Left renal cortex interstitium (tissue), 4 donors: ENCODE data around the gene TOB2. TPM values are rescaled to one million over a fixed set of nuclear protein-coding genes. Genes with fewer than 3 reads are reported as not detected.

ENCODE experiments used
- DNase-seq, 4 donors: peaks; one replicate each; pipeline ENCODE4 v3.0.0-alpha.2; 2013; ENCODE audit warnings: low read depth in 4 of 4, low spot score in 2 of 4, missing footprints in 1 of 4
- polyA plus RNA-seq, 4 donors: library from polyadenylated mRNA; unstranded; fragments of 120-200 nt; gene quantifications; one replicate each; pipeline ENCODE4 v1.2.1, GENCODE V29; 2013; ENCODE audit not compliant: insufficient read length in 4 of 4

The TOB2 gene
- polyA plus RNA-seq, 4 donors = 47.2 to 62.2 (median 53.7) TPM

DNA sequence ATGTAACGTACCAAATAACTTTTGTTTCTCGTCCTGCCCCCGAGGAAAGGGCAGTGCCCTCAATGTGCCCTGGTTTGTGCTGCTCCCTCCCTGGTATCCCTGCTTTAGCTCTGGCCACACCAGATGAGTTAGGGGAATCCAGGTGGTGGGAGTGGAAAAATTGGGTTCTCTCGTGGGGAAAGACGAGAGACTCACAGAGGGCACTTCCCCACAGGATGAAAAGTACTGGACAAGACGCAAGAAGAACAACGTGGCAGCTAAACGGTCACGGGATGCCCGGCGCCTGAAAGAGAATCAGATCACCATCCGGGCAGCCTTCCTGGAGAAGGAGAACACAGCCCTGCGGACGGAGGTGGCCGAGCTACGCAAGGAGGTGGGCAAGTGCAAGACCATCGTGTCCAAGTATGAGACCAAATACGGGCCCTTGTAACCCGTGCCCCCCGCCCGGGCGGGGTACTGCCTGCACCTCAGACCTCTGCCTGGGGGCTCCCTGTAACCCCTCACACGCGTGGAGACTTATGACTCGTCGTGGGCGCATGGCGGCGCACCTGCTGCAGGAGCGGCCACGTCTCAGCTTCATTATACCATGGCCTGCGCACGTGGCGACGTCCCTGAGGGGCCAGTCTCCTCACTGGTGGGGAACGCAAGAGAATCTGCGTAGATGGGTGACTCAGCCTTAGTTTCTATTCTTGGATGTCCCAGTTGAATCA lies 50.9 kb downstream of the TOB2 start:
- DNase-seq = no peak

GRCh38 chr22:41394012-41394356 lies 52.6 kb downstream of the TOB2 start:
- no peak for DNase-seq

GRCh38 chr22:41387341-41387740 lies 59.3 kb downstream of the TOB2 start:
- no peak for DNase-seq

DNA sequence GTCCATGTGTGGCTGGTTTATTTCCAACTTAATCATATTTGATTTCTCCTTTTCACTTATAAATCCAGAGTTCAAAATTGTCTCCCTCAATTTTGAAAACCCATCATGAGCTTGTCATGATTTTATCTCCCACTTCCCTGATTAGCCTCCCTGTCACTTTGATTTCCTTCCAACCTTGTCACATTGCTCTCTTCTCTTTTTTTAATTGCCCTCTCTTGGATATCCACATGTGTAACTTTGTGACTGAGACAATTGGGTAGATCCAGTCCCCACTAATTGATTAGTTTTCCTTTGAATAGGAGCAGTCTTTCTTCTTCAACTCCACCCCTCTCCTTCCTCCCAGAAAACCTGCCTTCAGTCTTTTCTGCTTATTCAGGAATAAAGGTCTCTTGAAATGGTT lies 62.5 kb downstream of the TOB2 start:
- no peak for DNase-seq

Other genes with a start within 250 kb of the TOB2 start
- gene L3MBTL2, start 241.5 kb downstream of the TOB2 start, polyA plus RNA-seq = 10 to 100 TPM; 24.5 to 27.7 (median 25.8) TPM
- 1 to 10 TPM; 2.4 to 4.9 (median 4.0) TPM for gene CHADL, start 205.9 kb downstream of the TOB2 start, polyA plus RNA-seq
- 10 to 100 TPM; 45.4 to 60.6 (median 56.8) TPM for gene RANGAP1, start 160.6 kb downstream of the TOB2 start, polyA plus RNA-seq
- gene ZC3H7B, start 145.3 kb downstream of the TOB2 start, polyA plus RNA-seq = 100 to 1,000 TPM in 2 of 4 donors, 10 to 100 TPM in 2; 70.6 to 109 (median 94.8) TPM
- 10 to 100 TPM; 14.9 to 19.4 (median 18.8) TPM for gene TEF, start 64.9 kb downstream of the TOB2 start, polyA plus RNA-seq
- 10 to 100 TPM; 49.1 to 64.4 (median 62.0) TPM for gene PHF5A, start 21.9 kb upstream of the TOB2 start, polyA plus RNA-seq
- gene ACO2, start 22.3 kb upstream of the TOB2 start, polyA plus RNA-seq = 100 to 1,000 TPM; 127 to 158 (median 136) TPM
- gene POLR3H, start 97.7 kb upstream of the TOB2 start, polyA plus RNA-seq = 10 to 100 TPM; 30.7 to 38.8 (median 31.8) TPM
- gene CSDC2, start 114.2 kb upstream of the TOB2 start, polyA plus RNA-seq = 1 to 10 TPM; 4.9 to 8.4 (median 7.4) TPM
- 10 to 100 TPM; 52.2 to 61.5 (median 53.3) TPM for gene PMM1, start 143.0 kb upstream of the TOB2 start, polyA plus RNA-seq
- gene DESI1, start 174.2 kb upstream of the TOB2 start, polyA plus RNA-seq = 10 to 100 TPM; 24.0 to 34.3 (median 28.7) TPM
- 100 to 1,000 TPM; 314 to 396 (median 372) TPM for gene XRCC6, start 174.5 kb upstream of the TOB2 start, polyA plus RNA-seq
- 100 to 1,000 TPM; 131 to 185 (median 151) TPM for gene SNU13, start 242.1 kb upstream of the TOB2 start, polyA plus RNA-seq